Tibial artery (tissue), 4 donors: ENCODE data around the gene NUF2.
"Not testable (repeated sequence)": the region's sequence is repeated elsewhere in the genome, so short reads cannot be mapped to it uniquely, and the experiment has no call there.

Source experiments
- DNase-seq, 2 donors: peaks; one replicate each; pipeline ENCODE4 v3.0.0-alpha.2; 2019
- H3K27ac ChIP-seq, 2 donors: fragments of 200-600 bp; sonication (generic) in 1 of 2; 1 replicate in 1 of 2; 2 replicates in 1 of 2; pipeline ENCODE4 v1.5.1; 2018 to 2019; ENCODE audit warnings: mild to moderate bottlenecking in 1 of 2
- H3K27me3 ChIP-seq, 2 donors: fragments of 200-600 bp; sonication (generic) in 1 of 2; one replicate each; pipeline versions ENCODE4 v1.5.1 to v1.6.0; 2016 to 2019
- H3K36me3 ChIP-seq, 3 donors: fragments of 200-600 bp; sonication (generic) in 2 of 3; one replicate each; pipeline ENCODE4 v1.5.1; 2016 to 2019; ENCODE audit warnings: mild to moderate bottlenecking in 2 of 3
- H3K4me1 ChIP-seq, 4 donors: fragments of 200-600 bp; sonication (generic) in 2 of 4; 1 replicate in 3 of 4; 2 replicates in 1 of 4; pipeline ENCODE4 v1.5.1; 2016 to 2019
- H3K4me3 ChIP-seq, 2 donors: fragments of 200-600 bp; sonication (generic) in 1 of 2; 1 replicate in 1 of 2; 2 replicates in 1 of 2; pipeline ENCODE4 v1.5.1; 2018 to 2019; ENCODE audit warnings: mild to moderate bottlenecking in 2 of 2
- H3K9me3 ChIP-seq, 3 donors: fragments of 200-600 bp; sonication (generic) in 1 of 3; one replicate each; pipeline ENCODE4 v1.5.1; 2016 to 2019
- intact Hi-C: fragments of 100-400 bp; cut with DNase I; formaldehyde crosslinking; loops from one replicate; pipeline ENCODE4 v1.15.0; 2023; ENCODE audit warnings: low total_unique reads
- TF ChIP-seq, protein P1 (sequence below), 2 experiments: fragments of 200-600 bp in 1 of 2; fragments of 450-650 bp in 1 of 2; IDR thresholded peaks; one replicate each; pipeline ENCODE4 v1.5.1; 2017 to 2019; ENCODE audit warnings: antibody characterized with exemption in 2 of 2, mild to moderate bottlenecking in 1 of 2, moderate library complexity in 1 of 2

The NUF2 gene

DNA sequence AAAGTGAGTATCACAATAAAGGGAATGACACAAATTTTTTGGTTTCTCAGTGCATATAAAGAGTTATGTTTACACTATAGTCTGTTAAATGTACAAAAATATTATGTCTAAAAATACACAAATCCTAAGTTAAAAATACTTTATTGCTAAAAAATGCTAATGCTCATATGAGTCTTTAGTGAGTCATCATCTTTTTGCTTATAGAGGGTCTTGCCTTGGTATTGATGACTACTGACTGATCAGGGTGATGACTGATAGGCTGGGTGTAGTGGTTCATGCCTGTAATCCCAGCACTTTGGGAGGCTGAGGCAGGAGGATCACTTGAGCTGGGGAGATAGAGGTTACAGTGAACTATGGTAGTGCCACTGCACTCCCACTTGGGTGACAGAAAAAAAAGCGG is 12.9 kb upstream of the NUF2 start:
- Histone ChIP-seq H3K27me3 (no peaks in the 10 kb centered on the region), H3K36me3 (no peaks in the 10 kb centered on the region), H3K4me1 (peaks cover 0 to 15% (median 3%) of the 10 kb centered on the region in 4 donors), H3K27ac (peak overlapping the region in 1 of 2 donors; percentile 37), H3K4me3 (no peak overlapping the region), H3K9me3 (no peaks in the 10 kb centered on the region)
- DNase-seq, result no peak
- TF ChIP-seq, protein P1, sequence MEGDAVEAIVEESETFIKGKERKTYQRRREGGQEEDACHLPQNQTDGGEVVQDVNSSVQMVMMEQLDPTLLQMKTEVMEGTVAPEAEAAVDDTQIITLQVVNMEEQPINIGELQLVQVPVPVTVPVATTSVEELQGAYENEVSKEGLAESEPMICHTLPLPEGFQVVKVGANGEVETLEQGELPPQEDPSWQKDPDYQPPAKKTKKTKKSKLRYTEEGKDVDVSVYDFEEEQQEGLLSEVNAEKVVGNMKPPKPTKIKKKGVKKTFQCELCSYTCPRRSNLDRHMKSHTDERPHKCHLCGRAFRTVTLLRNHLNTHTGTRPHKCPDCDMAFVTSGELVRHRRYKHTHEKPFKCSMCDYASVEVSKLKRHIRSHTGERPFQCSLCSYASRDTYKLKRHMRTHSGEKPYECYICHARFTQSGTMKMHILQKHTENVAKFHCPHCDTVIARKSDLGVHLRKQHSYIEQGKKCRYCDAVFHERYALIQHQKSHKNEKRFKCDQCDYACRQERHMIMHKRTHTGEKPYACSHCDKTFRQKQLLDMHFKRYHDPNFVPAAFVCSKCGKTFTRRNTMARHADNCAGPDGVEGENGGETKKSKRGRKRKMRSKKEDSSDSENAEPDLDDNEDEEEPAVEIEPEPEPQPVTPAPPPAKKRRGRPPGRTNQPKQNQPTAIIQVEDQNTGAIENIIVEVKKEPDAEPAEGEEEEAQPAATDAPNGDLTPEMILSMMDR (IDR thresholded peaks at IDR 0.05), result no peak
- intact Hi-C loops, result no loop called here

DNA sequence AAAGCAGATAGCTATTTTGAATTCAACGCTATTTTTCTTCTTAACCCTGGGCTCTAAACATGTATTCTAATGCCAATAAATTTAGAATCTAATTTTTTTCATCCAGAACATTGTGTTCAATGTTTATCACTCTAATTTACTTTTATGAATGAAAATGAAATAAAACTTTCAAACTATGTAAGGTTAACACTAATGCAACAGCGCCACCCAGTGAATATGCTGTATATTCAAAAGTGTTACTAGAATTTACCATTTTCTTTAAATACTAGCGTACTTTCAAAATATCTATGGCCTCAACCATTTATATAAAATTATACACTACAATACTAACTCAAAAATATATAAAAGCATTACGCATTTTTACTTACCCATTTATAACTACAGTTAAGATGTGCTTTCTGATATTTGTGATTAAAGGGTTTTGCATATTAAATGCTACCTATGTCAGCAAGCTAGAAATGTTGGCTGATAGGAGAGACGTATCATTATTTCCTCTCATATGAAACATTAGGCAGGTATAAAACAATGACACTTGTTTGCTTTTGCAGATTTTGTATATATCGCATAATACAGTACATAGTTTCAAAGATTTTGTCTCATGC is 5.9 kb upstream of the NUF2 start:
- TF ChIP-seq, protein P1 (IDR thresholded peaks at IDR 0.05), result peak; percentile 71 to 85
- no peaks in the 10 kb centered on the region for H3K27me3 ChIP-seq
- no peaks in the 10 kb centered on the region for H3K9me3 ChIP-seq
- H3K27ac ChIP-seq, result no peak overlapping the region
- no peak overlapping the region for H3K4me3 ChIP-seq
- intact Hi-C loops, result loop anchor here (5.0 kb wide), 3 partner anchors 139 to 464 kb away; no protein-coding TSS in a partner anchor
- peak in 1 of 2 donors; percentile 22 for DNase-seq
- H3K36me3 ChIP-seq, result peaks cover 0 to 22% (median 0%) of the 10 kb centered on the region in 3 donors
- H3K4me1 ChIP-seq, result peaks cover 0 to 18% (median 2%) of the 10 kb centered on the region in 4 donors

DNA sequence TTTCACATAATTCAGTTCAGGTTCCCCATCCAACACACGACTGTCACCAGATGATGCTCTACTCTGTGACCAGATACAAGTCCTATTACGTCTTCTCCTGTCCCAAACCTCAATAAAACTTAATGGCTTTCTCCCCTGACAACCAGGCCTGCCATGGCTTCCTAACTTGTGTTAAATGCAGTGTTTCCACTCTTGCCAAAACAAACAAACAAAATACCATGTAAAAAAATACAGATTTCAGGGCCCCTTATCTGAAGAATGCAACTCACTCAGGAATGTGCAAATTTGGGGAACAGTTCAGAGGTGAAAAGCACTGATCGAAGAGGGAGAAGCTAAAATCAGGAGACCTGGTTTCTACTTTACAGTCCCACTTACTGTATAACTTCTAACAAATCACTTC is 863 bp upstream of the NUF2 start:
- no peak for DNase-seq
- peak overlapping the region; percentile 54 to 65 for H3K4me3 ChIP-seq
- intact Hi-C loops, result no loop called here
- no peaks in the 10 kb centered on the region for H3K9me3 ChIP-seq
- peaks cover 0 to 15% (median 10%) of the 10 kb centered on the region in 4 donors for H3K4me1 ChIP-seq
- H3K36me3 ChIP-seq, result peaks cover 0 to 22% (median 0%) of the 10 kb centered on the region in 3 donors
- TF ChIP-seq, protein P1 (IDR thresholded peaks at IDR 0.05), result no peak
- H3K27me3 ChIP-seq, result no peaks in the 10 kb centered on the region
- H3K27ac ChIP-seq, result peak overlapping the region; percentile 73 to 75

DNA sequence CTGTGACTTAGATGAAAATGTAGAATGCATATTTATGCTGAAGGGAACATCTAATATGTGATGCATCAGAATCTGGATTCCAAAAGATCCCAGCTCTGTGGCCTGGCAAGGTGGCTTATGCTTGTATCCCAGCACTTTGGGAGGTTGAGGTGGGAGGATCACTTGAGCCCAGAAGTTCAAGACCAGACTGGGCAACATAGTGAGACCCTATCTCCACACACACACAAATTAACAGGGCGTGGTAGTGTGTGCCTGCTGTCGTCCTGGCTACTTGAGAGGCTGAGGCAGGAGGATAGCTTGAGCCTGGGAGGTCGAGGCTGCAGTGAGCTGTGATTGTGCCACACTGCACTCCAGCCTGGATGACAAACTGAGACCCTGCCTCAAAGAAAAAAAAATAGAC is 1.6 kb downstream of the NUF2 start:
- DNase-seq, H3K27ac ChIP-seq, H3K27me3 ChIP-seq, H3K4me3 ChIP-seq, H3K36me3 ChIP-seq, intact Hi-C loops, H3K9me3 ChIP-seq: not testable (repeated sequence)
- peaks cover 0 to 15% (median 10%) of the 10 kb centered on the region in 4 donors for H3K4me1 ChIP-seq

DNA sequence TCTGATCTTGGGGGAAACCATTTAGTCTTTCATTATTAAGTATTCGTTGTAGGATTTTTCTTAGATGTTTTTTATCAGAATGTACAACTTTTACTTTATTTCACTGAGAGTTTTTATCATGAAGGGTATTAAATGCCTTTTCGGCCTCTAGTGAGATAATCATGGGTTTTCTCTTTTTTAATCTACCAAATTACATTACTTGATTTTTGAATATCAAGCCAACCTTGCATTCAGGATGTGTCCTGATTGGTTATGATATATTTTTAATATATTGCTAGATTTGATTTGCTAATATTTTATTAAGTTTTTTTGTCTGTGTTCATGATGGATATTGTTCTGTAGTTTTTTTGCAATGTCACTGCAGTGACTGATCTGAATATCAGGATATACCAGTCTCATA is 9.4 kb downstream of the NUF2 start:
- no peak overlapping the region for H3K4me3 ChIP-seq
- TF ChIP-seq, protein P1 (IDR thresholded peaks at IDR 0.05), result no peak
- H3K36me3 ChIP-seq, result no peaks in the 10 kb centered on the region
- H3K4me1 ChIP-seq, result no peaks in the 10 kb centered on the region
- no peak overlapping the region for H3K27ac ChIP-seq
- no peak for DNase-seq
- H3K27me3 ChIP-seq, result no peaks in the 10 kb centered on the region
- intact Hi-C loops, result no loop called here
- peaks cover 0 to 4% (median 0%) of the 10 kb centered on the region in 3 donors for H3K9me3 ChIP-seq

DNA sequence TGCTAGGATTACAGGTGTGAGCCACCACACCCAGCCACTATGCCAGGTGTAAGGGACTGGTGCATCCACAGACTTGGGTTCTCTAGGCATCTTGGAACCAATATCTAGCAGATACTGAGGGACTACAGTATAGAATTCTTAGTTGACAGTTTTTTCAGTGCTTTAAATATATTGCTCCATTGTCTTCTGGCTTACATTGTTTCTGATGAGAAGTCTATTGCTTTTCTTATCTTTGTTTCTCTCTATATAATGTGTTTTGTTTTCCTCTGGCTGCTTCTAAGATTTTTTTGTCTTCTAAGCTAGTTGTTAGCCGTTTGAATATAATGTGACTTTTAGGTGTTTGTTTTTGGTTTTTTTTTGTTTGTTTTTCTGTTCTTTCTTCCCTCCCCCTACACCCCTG is 13.5 kb downstream of the NUF2 start:
- H3K36me3 ChIP-seq, result no peaks in the 10 kb centered on the region
- no peak for DNase-seq
- intact Hi-C loops, result no loop called here

More for the DNA sequence above, 13.5 kb downstream of the NUF2 start:
- Histone ChIP-seq H3K4me1 (no peaks in the 10 kb centered on the region), H3K4me3 (no peak overlapping the region), H3K9me3 (peaks cover 0 to 4% (median 0%) of the 10 kb centered on the region in 3 donors), H3K27ac (no peak overlapping the region), H3K27me3 (no peaks in the 10 kb centered on the region)
- TF ChIP-seq, protein P1 (IDR thresholded peaks at IDR 0.05), result no peak
